ENCODE data around the gene KRTAP2-4.

DNA sequence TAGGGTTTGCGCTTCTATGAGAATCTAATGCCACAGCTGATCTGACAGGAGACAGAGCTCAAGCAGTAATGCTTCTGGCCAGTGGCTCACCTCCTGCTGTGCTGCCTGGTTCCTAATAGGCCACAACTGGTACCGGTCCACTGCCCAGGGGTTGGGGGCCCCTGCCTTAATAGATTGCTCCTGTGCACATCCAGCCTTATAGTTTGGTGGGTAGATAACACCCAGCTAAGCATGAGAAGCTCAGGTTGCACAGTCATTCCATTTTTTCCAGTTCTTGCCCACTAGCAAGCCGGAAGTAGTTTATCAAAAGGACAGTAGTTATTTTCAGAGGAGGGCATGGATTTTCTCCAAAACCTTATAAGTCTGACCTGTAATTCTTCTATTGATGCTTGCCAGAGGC, 46.3 kb downstream of the KRTAP2-4 start:
- TF ChIP-seq YY1 (IDR thresholded peaks at IDR 0.05) (no peak), GABPA (IDR thresholded peaks at IDR 0.05 in 1 of 2, conservative IDR thresholded peaks at IDR 0.05 in 1 of 2) (no peak), RAD21 (IDR thresholded peaks at IDR 0.05) (no peak), JUND (IDR thresholded peaks at IDR 0.05) (no peak), EGR1 (IDR thresholded peaks at IDR 0.05; ENCODE audit: low read depth in 2 of 2) (no peak), TAF1 (conservative IDR thresholded peaks at IDR 0.05) (no peak), NR2F2 (IDR thresholded peaks at IDR 0.05) (no peak)
- TF ChIP-seq, protein P1, sequence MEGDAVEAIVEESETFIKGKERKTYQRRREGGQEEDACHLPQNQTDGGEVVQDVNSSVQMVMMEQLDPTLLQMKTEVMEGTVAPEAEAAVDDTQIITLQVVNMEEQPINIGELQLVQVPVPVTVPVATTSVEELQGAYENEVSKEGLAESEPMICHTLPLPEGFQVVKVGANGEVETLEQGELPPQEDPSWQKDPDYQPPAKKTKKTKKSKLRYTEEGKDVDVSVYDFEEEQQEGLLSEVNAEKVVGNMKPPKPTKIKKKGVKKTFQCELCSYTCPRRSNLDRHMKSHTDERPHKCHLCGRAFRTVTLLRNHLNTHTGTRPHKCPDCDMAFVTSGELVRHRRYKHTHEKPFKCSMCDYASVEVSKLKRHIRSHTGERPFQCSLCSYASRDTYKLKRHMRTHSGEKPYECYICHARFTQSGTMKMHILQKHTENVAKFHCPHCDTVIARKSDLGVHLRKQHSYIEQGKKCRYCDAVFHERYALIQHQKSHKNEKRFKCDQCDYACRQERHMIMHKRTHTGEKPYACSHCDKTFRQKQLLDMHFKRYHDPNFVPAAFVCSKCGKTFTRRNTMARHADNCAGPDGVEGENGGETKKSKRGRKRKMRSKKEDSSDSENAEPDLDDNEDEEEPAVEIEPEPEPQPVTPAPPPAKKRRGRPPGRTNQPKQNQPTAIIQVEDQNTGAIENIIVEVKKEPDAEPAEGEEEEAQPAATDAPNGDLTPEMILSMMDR (IDR thresholded peaks at IDR 0.05; ENCODE audit: low read depth, low read length, missing input control) = no peak
- TF ChIP-seq, protein P2, sequence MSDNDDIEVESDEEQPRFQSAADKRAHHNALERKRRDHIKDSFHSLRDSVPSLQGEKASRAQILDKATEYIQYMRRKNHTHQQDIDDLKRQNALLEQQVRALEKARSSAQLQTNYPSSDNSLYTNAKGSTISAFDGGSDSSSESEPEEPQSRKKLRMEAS (IDR thresholded peaks at IDR 0.05) = no peak
- TF ChIP-seq, protein P3, sequence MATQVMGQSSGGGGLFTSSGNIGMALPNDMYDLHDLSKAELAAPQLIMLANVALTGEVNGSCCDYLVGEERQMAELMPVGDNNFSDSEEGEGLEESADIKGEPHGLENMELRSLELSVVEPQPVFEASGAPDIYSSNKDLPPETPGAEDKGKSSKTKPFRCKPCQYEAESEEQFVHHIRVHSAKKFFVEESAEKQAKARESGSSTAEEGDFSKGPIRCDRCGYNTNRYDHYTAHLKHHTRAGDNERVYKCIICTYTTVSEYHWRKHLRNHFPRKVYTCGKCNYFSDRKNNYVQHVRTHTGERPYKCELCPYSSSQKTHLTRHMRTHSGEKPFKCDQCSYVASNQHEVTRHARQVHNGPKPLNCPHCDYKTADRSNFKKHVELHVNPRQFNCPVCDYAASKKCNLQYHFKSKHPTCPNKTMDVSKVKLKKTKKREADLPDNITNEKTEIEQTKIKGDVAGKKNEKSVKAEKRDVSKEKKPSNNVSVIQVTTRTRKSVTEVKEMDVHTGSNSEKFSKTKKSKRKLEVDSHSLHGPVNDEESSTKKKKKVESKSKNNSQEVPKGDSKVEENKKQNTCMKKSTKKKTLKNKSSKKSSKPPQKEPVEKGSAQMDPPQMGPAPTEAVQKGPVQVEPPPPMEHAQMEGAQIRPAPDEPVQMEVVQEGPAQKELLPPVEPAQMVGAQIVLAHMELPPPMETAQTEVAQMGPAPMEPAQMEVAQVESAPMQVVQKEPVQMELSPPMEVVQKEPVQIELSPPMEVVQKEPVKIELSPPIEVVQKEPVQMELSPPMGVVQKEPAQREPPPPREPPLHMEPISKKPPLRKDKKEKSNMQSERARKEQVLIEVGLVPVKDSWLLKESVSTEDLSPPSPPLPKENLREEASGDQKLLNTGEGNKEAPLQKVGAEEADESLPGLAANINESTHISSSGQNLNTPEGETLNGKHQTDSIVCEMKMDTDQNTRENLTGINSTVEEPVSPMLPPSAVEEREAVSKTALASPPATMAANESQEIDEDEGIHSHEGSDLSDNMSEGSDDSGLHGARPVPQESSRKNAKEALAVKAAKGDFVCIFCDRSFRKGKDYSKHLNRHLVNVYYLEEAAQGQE (IDR thresholded peaks at IDR 0.05) = no peak
- TF ChIP-seq, protein P4, sequence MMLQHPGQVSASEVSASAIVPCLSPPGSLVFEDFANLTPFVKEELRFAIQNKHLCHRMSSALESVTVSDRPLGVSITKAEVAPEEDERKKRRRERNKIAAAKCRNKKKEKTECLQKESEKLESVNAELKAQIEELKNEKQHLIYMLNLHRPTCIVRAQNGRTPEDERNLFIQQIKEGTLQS (IDR thresholded peaks at IDR 0.05) = no peak
